ENCODE results near the gene KDM2A.

The KDM2A gene

GRCh38 chr11:67284811-67285540, 165.9 kb downstream of the KDM2A start:
- DNase-seq (ENCODE audit: low read depth, low spot score), result no peak

DNA sequence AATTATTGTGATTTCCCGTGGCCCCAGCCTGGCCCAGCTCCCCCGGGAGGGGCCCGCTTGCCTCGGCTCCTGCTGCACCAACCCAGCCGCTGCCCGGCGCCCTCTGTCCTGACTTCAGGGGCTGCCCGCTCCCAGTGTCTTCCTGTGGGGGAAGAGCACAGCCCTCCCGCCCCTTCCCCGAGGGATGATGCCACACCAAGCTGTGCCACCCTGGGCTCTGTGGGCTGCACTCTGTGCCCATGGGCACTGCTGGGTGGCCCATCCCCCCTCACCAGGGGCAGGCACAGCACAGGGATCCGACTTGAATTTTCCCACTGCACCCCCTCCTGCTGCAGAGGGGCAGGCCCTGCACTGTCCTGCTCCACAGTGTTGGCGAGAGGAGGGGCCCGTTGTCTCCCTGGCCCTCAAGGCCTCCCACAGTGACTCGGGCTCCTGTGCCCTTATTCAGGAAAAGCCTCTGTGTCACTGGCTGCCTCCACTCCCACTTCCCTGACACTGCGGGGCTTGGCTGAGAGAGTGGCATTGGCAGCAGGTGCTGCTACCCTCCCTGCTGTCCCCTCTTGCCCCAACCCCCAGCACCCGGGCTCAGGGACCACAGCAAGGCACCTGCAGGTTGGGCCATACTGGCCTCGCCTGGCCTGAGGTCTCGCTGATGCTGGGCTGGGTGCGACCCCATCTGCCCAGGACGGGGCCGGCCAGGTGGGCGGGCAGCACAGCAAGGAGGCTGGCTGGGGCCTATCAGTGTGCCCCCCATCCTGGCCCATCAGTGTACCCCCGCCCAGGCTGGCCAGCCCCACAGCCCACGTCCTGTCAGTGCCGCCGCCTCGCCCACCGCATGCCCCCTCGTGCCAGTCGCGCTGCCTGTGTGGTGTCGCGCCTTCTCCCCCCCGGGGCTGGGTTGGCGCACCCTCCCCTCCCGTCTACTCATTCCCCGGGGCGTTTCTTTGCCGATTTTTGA, 166.8 kb downstream of the KDM2A start:
- no peak for DNase-seq (ENCODE audit: low read depth, low spot score)

DNA sequence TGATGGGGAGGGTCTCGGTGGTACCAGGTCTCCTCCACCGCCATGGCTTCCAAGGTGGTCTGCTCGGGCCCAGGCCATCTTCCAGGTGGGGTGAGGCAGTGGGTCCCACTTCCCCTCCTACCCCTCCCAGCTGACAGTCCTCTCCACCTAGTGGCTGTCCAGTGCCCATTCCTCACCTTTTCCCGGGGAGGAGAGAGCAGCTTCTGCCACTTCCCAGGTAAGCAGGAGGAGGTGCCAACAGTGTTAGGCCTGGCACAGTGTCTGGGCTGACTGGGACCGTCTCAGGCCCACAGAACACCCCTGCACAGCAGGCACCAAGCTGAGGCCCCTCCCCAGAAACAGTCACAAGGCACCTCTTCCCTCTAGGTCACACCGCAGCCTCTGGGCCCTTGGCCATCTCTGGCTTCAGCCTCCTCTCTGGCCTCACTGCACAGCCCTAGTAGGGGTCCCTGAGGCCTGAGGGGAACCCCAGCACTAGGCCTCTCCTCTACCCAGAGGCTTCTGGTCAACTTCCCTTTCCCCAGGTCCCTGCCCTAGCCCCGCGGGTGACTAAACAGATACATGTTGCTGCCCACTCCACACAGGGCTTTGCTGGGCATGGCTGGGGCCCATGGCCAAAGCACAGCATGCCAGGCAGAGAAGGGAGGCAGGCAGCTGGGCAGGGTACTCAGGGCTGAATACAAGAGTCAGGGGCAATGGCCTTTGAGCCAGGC, 167.7 kb downstream of the KDM2A start:
- no peak for DNase-seq (ENCODE audit: low read depth, low spot score)

DNA sequence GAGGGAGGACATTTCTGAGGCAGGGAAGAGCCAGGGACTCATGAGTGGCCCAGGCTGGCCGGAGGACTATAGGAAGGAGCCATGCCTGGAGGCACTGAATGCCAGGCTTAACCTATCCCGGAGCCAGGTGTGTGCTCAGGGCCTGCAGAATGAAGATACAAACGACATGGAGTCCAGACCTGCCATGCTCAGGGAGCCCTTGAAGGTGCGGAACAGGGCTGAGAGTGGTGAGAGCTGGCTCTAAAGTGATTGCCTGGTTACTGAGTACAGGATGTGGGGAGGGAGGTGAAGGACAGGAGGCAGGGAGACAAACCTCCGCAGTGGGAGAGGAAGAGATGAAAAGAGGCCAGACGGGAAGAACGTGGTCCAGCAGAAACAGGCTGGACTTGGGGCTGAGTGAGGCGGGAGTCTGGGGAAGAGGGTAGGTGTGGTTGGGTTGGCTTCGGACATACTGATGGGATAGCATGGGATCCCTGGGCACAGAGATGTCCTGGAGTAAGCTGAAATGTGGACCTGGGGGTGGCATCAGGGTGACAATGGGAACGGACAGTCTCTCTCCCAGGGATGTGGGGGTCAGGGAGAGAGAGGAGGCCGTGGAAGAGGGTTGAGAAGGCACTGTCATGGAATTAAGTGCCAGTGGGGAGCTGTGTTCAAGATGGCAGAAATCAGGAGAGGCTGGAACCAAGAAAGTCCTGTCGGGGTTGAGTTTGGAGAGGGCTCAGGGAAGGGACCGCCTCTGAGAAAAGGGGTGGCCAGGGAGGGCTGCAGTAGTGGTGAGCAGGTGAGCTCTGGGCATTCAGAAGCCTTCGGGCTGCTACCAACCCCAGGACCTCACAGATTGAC, 168.5 kb downstream of the KDM2A start:
- no peak for DNase-seq (ENCODE audit: low read depth, low spot score)

DNA sequence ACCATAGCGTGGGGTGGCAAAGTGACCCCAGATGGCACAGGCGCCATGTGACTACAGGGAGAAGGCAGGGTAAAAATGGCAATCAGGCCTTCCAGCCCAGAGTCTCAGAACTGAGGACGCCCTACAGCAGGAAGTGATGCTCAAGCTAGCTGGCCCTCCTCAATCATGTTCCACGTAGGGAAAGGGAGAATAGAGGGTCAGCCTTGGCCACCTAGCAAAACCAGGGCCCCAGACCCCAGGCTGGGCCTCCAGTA, 169.1 kb downstream of the KDM2A start:
- no peak for DNase-seq (ENCODE audit: low read depth, low spot score)

DNA sequence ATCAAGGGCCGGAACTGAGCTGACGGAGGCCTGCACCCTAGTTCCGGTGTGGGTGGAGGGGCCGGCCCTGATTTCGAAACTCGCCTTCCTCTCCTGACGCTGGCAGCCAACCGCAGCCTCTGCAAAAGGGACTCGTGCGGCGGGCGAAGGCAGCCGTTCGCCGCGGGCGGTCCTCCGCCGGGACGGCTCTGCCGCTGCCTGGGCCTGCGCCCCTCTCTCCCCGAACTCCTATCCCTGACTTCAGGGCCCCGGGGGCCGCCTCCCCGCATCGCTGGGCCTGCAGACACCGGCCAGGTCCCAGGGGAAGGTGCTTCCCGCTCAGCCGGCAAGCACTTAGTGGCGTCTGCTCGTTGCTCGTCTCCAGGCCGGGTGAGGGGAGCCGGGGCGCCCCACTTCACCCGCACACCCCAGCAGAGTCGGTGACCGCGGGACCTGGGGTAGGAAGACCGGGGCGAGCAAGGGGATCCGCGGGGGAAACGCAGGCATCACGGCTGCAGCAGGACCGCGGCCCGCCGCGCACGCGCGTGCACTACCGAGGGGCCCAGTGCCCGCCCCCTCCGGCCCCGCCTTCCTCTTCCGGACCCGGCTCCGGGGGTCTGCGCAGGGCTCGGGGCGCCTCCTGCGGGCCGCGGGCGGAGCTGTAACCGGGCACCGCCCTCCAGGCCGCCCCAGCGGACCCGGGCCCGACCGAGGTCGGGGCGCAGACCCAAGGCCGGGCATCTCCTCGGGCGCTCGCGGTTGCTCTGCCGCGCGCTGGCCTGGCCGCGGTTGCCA, 169.6 kb downstream of the KDM2A start:
- DNase-seq (ENCODE audit: low read depth, low spot score), result peak; percentile 94

GRCh38 chr11:67289226-67289650, 170.2 kb downstream of the KDM2A start, which contains the start of gene ANKRD13D:
Gene ANKRD13D (plus strand): TSS chr11:67289303. CDS start chr11:67289461, 158 bp downstream.
- no peak for DNase-seq (ENCODE audit: low read depth, low spot score)

DNA sequence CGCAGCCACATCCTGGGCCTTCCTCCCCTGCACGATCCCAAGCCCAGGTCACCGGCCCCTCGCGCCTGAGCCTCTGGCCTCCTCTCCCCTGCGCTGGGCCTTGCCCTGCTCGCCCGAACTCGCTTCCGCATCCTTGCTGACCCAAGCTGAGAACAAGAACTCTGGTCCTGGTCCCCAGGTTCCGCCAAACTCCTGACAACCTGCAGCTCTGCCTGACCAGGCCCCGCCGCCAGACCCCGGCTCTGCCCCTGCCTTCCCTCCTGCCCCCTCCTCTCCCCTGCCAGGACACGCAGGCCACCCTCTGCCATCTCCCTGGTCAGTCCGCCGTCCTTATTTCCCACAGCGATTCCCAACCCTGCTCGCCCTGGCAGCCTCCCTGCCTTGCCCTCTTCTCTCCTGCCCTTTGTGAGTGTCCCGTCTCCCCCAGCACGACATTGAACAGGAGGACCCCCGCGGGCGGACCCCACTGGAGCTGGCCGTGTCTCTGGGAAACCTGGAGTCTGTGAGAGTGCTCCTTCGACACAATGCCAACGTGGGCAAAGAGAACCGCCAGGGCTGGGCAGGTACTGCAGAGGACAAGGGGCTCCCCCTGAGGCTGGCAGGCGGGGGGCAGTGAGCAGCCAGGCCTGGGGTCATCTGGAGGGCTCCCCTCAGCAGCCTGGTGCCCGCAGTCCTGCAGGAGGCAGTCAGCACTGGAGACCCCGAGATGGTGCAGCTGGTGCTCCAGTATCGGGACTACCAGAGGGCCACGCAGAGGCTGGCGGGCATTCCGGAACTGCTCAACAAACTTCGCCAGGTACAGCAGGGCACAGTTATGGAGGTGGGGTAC, 170.8 kb downstream of the KDM2A start:
- DNase-seq (ENCODE audit: low read depth, low spot score), result peak; percentile 49

GRCh38 chr11:67290801-67291200, 171.7 kb downstream of the KDM2A start:
- DNase-seq (ENCODE audit: low read depth, low spot score), result peak; percentile 76

DNA sequence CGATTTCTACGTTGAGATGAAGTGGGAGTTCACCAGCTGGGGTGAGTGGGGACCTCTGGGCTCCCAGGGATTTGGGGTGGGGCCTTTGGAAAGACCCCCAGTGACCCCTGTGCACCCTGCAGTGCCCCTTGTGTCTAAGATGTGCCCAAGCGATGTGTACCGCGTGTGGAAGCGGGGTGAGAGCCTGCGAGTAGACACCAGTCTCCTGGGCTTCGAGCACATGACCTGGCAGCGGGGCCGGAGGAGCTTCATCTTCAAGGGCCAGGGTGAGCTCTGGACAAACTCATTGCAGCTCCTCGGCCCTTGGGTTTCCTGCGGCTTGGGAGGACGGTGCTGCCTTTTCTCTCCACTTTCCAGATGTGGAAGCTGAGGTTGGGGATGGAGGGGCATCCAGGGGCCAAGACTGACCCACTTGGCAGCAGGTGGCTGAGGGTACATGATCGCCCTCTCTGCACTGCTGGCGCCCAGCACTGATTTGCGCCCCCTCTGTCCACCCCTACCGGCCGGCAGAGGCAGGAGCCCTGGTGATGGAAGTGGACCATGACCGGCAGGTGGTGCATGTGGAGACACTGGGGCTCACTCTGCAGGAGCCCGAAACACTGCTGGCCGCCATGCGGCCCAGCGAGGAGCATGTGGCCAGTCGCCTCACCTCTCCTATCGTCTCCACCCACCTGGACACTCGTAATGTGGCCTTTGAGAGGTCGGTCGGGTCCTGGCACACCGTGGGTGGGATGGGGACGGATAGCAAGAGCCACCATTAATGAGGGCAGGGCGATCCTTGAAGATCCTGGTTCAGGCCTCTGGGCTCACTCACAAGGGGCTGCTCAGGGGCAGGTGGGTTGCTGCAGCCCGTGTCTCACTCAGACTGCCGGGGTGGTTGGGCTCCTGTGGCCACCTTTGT, 172.7 kb downstream of the KDM2A start:
- DNase-seq (ENCODE audit: low read depth, low spot score), result no peak

DNA sequence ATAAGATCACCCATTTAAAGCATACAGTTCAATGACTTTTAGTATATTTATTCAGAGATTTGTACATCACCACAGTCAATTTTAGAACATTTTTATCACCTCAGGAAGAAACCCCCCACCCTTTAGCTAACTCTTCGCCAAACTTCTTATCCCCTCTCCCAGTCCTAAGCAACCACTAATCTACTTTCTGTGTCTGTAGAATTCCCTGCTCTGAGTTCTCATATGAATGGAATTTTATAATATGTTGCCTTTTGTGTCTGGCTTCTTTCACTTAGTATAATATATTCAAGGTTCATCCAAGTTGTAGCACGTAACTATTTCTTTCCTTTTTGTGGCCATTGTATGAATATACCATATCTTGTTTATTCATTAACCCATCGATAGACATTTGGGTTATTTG, 173.6 kb downstream of the KDM2A start:
- peak; percentile 36 for DNase-seq (ENCODE audit: low read depth, low spot score)

DNA sequence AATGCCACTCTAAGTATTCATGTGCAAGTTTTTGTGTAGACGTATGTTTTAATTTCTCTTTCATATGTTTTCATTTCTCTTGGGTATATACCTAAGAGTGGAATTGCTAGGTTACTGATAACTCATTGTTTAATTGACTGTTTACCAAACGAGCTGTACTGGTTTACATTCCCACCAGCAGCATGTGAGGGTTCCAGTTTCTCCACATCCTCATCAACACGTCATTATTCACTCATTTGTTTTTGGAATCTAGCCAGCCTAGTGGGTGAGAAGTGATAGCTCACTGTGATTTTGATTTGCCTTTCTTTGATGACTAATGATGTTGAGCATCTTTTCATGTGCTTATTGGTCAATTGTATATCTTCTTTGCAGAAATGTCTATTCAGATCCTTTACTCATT, 174.0 kb downstream of the KDM2A start:
- DNase-seq (ENCODE audit: low read depth, low spot score), result peak; percentile 57

DNA sequence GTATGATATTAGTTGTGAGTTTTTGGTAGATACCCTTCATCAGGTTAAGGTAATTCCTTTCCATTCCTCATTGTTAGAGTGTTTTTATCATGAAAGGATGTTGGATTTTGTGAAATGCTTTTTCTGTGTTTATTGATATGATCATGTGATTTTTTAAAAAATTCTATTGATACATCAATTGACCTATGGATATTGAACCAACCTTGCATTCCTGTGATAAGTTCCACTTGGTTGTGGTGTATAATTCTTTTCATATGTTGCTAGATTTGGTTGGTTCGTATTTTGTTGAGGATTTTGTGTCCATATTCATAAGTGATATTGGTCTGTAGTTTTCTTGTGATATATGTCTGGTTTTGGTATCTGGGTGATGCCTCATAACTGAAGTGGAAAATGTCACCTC, 176.8 kb downstream of the KDM2A start:
- DNase-seq (ENCODE audit: low read depth, low spot score), result no peak

- no peak for DNase-seq (ENCODE audit: low read depth, low spot score)
These were observed 179.7 kb downstream of the KDM2A start for GRCh38 chr11:67298786-67299185.

DNA sequence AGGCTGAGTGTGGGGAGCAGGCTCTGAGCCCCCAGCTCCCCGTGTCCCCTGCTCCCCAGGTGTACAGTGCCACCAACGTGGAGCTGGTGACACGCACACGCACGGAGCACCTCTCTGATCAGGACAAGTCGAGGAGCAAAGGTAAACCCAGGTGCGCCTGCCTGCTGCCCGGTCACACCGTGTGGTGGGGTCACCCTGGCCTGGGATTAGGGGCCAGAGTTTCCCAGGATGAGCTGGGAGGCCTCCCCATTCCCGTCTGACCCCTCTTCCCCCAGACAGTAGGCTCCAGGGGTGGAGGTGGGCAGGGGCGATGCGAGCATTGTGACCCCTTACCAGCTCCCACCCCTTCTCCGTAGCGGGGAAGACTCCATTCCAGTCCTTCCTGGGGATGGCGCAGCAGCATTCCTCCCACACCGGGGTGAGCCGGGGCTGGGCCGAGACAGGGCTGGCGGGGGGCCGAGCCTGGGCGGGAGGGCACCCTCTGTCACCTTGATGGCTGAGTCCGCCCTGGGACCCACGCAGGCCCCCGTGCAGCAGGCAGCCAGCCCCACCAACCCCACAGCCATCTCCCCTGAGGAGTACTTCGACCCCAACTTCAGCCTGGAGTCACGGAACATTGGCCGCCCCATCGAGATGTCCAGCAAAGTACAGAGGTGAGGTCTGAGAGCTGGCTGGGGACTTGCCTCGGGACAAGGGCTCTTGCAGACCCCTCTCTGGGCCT, 180.6 kb downstream of the KDM2A start:
- no peak for DNase-seq (ENCODE audit: low read depth, low spot score)

- DNase-seq (ENCODE audit: low read depth, low spot score), result no peak
These were observed 181.2 kb downstream of the KDM2A start for GRCh38 chr11:67300256-67300755.

DNA sequence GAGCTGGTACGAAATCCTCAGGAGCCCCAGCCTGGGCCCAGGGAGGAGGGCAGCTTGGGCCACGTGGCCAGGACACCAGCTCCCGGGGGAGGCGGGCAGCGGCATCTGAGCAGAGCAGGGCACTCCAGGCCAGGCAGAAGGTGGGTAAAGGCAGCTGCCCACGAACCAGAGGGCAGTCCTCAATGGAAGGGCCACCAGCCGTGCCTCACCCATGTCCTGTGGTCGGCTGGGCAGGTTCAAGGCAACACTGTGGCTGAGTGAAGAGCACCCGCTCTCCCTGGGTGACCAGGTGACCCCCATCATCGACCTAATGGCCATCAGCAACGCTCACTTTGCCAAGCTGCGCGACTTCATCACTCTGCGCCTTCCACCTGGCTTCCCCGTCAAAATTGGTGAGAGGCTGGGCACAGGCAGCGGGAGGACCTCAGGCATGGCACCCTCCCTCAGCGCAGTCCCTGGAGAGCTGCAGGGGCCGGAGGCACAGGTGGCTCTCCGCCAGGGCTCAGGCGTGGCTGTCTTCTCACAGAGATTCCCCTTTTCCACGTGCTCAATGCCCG, 181.8 kb downstream of the KDM2A start:
- no peak for DNase-seq (ENCODE audit: low read depth, low spot score)

Measured in astrocyte of the hippocampus (primary cell).